Type B pancreatic cell (in vitro differentiated cells): ENCODE results near the gene NCAM1. TPM values are rescaled to one million over a fixed set of nuclear protein-coding genes. Genes with fewer than 3 reads are reported as not detected.
A peak's percentile ranks its signal among the peaks of the same experiment; 100 is the strongest.

Experiments used
- DNase-seq: peaks from one replicate; pipeline ENCODE4 v3.0.0; 2021; ENCODE audit warnings: mixed read lengths; ENCODE audit not compliant: unreplicated experiment; ENCODE audit errors: extremely low spot score
- H3K27ac Mint-ChIP-seq: 2 replicates; pipeline ENCODE4 v1.8.0; 2021; ENCODE audit warnings: mild to moderate bottlenecking, mixed read lengths
- H3K27me3 Mint-ChIP-seq: 2 replicates; pipeline ENCODE4 v1.8.0; 2021; ENCODE audit warnings: mixed read lengths
- H3K36me3 Mint-ChIP-seq: 2 replicates; pipeline ENCODE4 v1.8.0; 2021; ENCODE audit warnings: mixed read lengths
- H3K4me1 Mint-ChIP-seq: one replicate; pipeline ENCODE4 v1.8.0; 2021; ENCODE audit warnings: mixed read lengths; ENCODE audit not compliant: unreplicated experiment
- H3K4me3 Mint-ChIP-seq: 2 replicates; pipeline ENCODE4 v1.8.0; 2021; ENCODE audit warnings: mild to moderate bottlenecking, mixed read lengths
- H3K9me3 Mint-ChIP-seq: 2 replicates; pipeline ENCODE4 v1.8.0; 2021; ENCODE audit warnings: mixed read lengths
- total RNA-seq: library from RNA; stranded (reverse); gene quantifications from 2 replicates; pipeline ENCODE4 v1.2.1, GENCODE V29; 2021; ENCODE audit warnings: low replicate concordance
- TF ChIP-seq, protein P1 (sequence below): fragments of 200-600 bp; sonication (generic); conservative IDR thresholded peaks from 2 replicates; pipeline ENCODE4 v1.5.0; 2021; ENCODE audit warnings: antibody characterized with exemption, mild to moderate bottlenecking

The NCAM1 gene
- total RNA-seq, 1 donor from 2014 or later = 106 TPM

DNA sequence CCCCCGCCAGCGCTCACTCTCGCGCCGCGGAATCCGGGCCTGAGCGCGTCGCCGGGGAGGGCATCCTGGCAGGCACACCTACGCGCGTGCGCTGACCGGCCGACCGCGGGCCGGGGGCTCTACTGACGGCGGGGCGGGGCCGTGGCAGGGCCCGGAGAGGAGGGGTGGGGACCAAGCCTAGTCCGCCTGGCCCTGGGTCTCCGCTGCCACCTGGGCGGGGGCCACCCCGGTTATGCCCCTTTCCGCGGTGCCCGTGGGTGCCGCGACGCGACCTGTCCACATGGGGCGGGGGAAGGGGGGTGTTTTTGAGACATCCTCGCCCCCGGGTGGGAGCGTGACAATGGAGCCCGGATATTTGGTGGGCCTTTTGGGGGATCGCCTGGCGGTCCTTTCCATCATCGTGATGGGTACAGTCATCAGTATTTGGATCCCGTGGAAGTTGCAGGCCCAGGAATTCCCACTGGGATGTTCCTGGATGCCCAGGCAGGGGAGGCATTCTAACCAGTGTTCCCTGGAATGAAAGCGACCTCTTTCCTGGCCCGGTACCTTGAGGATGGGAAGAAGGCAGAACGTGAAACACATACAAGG lies 2.2 kb downstream of the NCAM1 start:
- DNase-seq = no peak
- no peaks in the 10 kb centered on the region for H3K36me3 Mint-ChIP-seq
- H3K4me1 Mint-ChIP-seq = peaks cover 13% of the 10 kb centered on the region
- peaks cover 5% of the 10 kb centered on the region for H3K9me3 Mint-ChIP-seq
- H3K27me3 Mint-ChIP-seq = peaks cover 55% of the 10 kb centered on the region
- H3K4me3 Mint-ChIP-seq = peak overlapping the region; percentile 98
- H3K27ac Mint-ChIP-seq = no peak overlapping the region
- TF ChIP-seq, protein P1, sequence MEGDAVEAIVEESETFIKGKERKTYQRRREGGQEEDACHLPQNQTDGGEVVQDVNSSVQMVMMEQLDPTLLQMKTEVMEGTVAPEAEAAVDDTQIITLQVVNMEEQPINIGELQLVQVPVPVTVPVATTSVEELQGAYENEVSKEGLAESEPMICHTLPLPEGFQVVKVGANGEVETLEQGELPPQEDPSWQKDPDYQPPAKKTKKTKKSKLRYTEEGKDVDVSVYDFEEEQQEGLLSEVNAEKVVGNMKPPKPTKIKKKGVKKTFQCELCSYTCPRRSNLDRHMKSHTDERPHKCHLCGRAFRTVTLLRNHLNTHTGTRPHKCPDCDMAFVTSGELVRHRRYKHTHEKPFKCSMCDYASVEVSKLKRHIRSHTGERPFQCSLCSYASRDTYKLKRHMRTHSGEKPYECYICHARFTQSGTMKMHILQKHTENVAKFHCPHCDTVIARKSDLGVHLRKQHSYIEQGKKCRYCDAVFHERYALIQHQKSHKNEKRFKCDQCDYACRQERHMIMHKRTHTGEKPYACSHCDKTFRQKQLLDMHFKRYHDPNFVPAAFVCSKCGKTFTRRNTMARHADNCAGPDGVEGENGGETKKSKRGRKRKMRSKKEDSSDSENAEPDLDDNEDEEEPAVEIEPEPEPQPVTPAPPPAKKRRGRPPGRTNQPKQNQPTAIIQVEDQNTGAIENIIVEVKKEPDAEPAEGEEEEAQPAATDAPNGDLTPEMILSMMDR = no peak

DNA sequence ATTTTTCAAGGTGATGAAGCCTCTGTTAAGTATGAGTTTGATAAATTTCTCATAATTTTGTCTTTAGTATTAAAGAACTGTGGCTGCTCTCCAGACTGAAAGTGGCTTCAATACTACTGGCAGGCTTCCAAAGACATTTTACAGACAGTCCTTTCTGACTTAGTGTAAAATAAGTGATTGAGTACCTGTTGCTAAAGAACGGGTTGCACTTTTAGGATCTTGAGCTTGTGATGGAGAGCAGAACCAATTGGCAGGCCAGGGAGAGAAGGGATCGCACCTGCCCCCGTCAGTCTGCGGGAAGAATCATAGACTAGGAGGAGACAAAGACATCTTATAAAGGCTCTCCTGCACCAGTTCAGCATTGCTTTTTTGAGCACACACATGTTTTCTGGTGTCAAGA lies 4.4 kb downstream of the NCAM1 start:
- no peak for DNase-seq
- H3K36me3 Mint-ChIP-seq = no peaks in the 10 kb centered on the region
- H3K9me3 Mint-ChIP-seq = no peaks in the 10 kb centered on the region
- no peak overlapping the region for H3K4me3 Mint-ChIP-seq
- peaks cover 58% of the 10 kb centered on the region for H3K27me3 Mint-ChIP-seq
- H3K4me1 Mint-ChIP-seq = peaks cover 24% of the 10 kb centered on the region
- no peak overlapping the region for H3K27ac Mint-ChIP-seq
- TF ChIP-seq, protein P1 = no peak

DNA sequence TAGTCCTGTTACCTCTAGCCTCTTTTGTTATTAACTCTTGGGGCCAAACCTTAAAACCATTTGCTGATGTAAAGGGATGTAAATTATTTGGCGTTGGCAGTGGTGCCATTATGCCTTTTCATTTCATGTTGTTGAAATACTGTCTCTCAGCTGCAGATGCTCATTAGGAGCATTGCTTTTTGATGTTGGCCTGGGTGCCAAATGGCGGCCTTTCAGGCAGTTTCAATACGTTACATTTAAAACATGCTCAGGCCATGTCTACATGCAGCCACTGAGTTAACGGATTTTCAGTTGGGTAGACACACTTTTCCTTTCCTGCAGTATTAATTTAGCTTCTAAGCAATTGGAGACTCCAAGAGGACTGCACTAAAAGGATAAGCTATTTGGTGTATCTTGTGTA lies 5.3 kb downstream of the NCAM1 start:
- H3K27ac Mint-ChIP-seq = no peak overlapping the region
- H3K9me3 Mint-ChIP-seq = no peaks in the 10 kb centered on the region
- TF ChIP-seq, protein P1 = no peak

DNA sequence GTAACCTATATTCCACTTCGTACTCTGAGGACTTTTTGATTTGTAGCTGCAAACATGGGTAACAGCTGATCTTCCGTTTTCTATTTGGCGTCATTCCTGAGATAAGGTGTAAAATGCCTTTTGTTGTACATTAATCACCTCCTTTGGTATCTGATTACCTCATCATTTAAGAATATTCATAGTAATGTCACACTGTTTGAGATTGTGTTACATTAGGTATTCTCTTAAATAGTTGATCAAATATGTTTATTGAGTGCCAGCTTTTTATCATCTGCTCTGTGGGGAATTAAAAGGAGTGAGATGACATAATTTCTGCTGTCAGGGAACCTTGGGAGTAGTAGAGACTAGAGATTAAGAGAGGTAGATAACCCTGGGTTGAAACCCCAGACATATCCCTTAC lies 5.9 kb downstream of the NCAM1 start:
- DNase-seq = no peak
- Mint-ChIP-seq H3K9me3 (no peaks in the 10 kb centered on the region), H3K36me3 (no peaks in the 10 kb centered on the region), H3K27me3 (peaks cover 47% of the 10 kb centered on the region), H3K4me1 (peaks cover 24% of the 10 kb centered on the region), H3K4me3 (no peak overlapping the region), H3K27ac (no peak overlapping the region)
- TF ChIP-seq, protein P1 = no peak

More for the DNA sequence above, 5.3 kb downstream of the NCAM1 start:
- Mint-ChIP-seq H3K4me1 (peaks cover 24% of the 10 kb centered on the region), H3K27me3 (peaks cover 49% of the 10 kb centered on the region), H3K36me3 (no peaks in the 10 kb centered on the region), H3K4me3 (no peak overlapping the region)
- DNase-seq = no peak

DNA sequence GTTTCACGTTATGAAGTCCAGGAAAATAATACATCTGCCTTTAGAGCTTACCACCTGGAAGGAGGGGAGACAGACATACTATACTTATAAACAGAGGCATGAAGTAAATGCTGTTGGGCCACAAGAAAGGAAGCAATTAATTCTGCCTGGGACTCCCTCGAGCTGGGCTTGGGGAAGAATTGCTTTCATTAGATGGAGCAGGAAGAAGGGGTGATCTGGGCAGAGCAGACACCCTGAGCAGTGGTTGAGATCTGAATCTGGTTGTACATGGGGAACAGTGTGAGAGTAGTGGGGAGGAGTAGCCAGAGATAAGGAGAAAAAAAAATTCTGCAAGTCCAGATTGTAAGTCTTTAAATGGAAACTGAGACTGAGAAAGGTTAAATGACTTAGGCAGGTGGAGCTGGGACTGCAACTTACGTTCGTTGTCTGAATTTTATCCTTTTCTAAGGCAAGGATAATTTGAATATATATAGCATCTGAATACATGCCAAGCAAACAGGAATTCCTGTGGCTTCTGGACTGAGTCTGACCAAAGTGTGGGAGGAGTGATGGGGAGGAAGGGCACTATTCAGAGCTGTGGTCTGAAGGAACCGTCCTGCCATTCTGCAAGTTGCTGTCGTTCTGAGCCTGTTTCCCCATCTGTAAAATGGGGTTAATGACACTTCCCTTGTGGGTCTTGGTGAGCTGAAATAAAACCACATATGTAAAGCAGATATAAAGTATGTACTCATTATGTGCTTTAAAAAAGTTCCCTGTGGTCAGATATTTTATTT lies 7.9 kb downstream of the NCAM1 start:
- H3K9me3 Mint-ChIP-seq = no peaks in the 10 kb centered on the region
- H3K27ac Mint-ChIP-seq = no peak overlapping the region
- no peak for DNase-seq
- peaks cover 35% of the 10 kb centered on the region for H3K27me3 Mint-ChIP-seq
- no peak overlapping the region for H3K4me3 Mint-ChIP-seq
- H3K4me1 Mint-ChIP-seq = peaks cover 24% of the 10 kb centered on the region
- TF ChIP-seq, protein P1 = no peak
- no peaks in the 10 kb centered on the region for H3K36me3 Mint-ChIP-seq
